Choroid plexus epithelial cell (primary cell): ENCODE measurements around the gene RABGAP1L.
A peak's percentile ranks its signal among the peaks of the same experiment; 100 is the strongest.
"Not testable (repeated sequence)": the region's sequence is repeated elsewhere in the genome, so short reads cannot be mapped to it uniquely, and the experiment has no call there.

Experiments
- DNase-seq: peaks from one replicate; pipeline ENCODE4 v3.0.0-alpha.2; 2010; ENCODE audit warnings: low read depth
- H3K4me3 ChIP-seq: 2 replicates; pipeline ENCODE4 v1.5.1; 2011; ENCODE audit warnings: low read depth, mild to moderate bottlenecking, control low read depth, low read length, moderate library complexity
- CTCF ChIP-seq: conservative IDR thresholded peaks from 2 replicates; pipeline ENCODE4 v1.5.1; 2011; ENCODE audit warnings: low read depth, mild to moderate bottlenecking, control low read depth, inconsistent platforms, low read length, moderate library complexity

RABGAP1L gene

DNA sequence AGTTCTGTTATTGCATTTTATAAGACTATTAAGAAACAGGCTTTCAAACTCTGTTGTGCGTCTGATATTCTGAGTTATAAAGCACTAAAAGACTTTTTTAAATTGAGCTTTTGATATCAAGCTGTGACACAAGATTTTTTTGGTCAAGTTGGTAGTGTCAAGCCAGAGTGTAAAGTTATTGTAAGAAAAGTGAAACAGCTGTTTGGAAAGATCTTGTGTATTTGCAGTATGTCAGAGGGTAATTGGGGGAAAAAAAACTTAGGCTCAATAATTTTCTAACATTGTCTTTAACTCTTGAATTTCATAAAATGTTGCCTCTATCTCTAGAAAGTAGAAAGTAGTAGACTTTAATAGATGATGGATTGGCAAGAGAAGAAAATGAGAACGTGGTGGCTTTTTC, 844.2 kb downstream of the RABGAP1L start:
- H3K4me3 ChIP-seq, result no peak overlapping the region
- no peak for TF ChIP-seq CTCF
- DNase-seq, result no peak

GRCh38 chr1:175005085-175005783, 845.9 kb downstream of the RABGAP1L start:
- H3K4me3 ChIP-seq, result no peak overlapping the region
- DNase-seq, result no peak
- no peak for TF ChIP-seq CTCF

GRCh38 chr1:175009532-175009931, 850.2 kb downstream of the RABGAP1L start:
- no peak for DNase-seq
- no peak overlapping the region for H3K4me3 ChIP-seq
- TF ChIP-seq CTCF, result no peak

- no peak for TF ChIP-seq CTCF
- DNase-seq, result no peak
- H3K4me3 ChIP-seq, result no peak overlapping the region
Observed at GRCh38 chr1:175013445-175013844, 854.1 kb downstream of the RABGAP1L start.

DNA sequence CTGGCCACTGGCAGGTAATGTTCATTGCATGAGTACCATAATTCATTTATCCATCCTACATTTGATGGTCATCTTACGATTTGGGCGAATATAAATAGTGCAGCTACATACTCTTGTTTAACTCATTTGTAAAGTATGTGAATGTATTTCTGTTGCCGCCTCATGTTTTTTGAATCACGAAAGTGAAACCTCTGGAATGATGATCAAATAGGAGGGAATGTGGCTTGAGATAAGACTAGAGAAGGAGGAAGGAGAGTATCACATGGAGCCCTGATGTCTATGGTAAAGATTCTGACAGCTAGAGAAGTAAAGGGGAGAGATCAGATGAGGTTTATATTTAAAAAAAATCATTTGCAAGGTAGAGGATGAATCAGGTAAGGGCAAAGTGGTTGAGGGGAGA, 855.9 kb downstream of the RABGAP1L start:
- H3K4me3 ChIP-seq, result no peak overlapping the region
- no peak for TF ChIP-seq CTCF
- peak; percentile 90 for DNase-seq

DNA sequence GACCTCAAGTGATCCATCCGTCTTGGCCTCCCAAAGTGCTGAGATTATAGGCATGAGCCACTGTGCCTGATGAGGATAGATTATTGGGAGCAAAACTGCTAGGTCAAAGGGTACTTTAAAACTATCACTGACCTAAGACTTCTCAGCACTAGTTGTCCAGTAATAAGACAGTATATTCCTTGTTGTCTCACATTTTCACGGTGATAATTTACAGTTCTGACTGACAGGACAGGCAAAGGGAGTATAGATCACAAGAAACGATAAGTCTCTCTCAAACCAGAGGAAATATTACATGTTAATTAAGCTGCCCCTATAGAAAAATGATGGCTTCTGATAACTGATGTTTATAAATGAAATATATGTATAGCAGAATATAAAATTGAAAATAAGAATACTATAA, 860.2 kb downstream of the RABGAP1L start:
- no peak for TF ChIP-seq CTCF
- no peak overlapping the region for H3K4me3 ChIP-seq
- no peak for DNase-seq

- peak; percentile 100 for DNase-seq
- peak within 1 kb of the TSS; percentile 97 for H3K4me3 ChIP-seq
- TF ChIP-seq CTCF, result no peak
Observed at GRCh38 chr1:175023043-175023921, 864.0 kb downstream of the RABGAP1L start, which contains the start of gene MRPS14. Gene MRPS14 (minus strand): TSS chr1:175023425. CDS start chr1:175023408, 17 bp downstream.

DNA sequence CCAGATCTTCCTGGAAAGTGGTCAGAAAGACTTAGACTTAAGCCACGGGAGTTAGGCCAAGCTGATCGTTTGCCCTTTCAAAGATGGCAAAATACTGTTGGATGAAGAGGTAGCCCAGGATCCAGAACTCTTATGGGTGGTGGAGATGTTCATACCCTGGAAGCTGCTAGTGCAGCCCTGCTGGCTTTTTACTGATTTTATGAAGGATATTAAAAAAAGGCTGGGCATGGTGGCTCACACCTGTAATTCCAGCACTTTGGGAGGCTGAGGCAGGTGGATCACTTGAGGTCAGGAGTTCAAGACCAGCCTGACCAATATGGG, 864.6 kb downstream of the RABGAP1L start:
- DNase-seq, result not testable (repeated sequence)
- H3K4me3 ChIP-seq, result peak overlapping the region; percentile 58
